G401.6 (cell line): ENCODE data around the gene LCN6.
"Not testable (repeated sequence)": the region's sequence is repeated elsewhere in the genome, so short reads cannot be mapped to it uniquely, and the experiment has no call there.

Source experiments
- FAIRE-seq: peaks from 2 replicates; lab custom pipeline; 2012; peaks lifted over from hg19 to GRCh38; lab: Jason Lieb, UNC

The LCN6 gene

DNA sequence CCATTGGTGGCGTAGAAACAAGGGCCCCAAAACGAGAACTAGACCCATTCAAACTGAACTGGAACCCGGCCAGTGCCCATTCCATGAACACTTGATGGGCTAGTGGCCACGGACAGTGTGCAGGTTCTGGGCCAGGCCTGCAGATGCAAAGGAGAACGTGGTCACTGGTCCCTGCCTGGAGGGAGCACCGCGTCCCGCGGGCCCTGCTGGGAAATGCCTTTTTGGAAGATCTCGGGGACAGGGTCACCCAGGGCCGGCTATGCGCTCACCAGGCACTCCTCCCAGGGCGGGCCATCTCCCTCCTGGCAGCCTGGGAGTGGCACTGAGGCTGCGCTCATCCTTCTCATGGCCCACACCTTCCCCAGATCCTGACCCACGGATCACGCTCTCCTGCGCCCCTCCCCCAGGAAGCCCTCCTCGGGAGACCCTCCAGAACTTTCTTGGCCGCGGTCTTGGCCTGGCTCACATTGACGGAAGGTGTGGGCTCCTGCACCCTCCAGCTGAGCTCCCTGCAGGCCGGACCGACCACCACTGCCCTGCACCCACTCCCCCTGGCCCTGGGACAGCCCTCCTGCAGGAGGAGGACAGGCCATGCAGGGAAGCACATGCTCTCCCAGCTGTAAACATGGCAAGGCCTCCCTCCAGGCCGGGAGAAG is 38.7 kb downstream of the LCN6 start:
- no peak for FAIRE-seq

DNA sequence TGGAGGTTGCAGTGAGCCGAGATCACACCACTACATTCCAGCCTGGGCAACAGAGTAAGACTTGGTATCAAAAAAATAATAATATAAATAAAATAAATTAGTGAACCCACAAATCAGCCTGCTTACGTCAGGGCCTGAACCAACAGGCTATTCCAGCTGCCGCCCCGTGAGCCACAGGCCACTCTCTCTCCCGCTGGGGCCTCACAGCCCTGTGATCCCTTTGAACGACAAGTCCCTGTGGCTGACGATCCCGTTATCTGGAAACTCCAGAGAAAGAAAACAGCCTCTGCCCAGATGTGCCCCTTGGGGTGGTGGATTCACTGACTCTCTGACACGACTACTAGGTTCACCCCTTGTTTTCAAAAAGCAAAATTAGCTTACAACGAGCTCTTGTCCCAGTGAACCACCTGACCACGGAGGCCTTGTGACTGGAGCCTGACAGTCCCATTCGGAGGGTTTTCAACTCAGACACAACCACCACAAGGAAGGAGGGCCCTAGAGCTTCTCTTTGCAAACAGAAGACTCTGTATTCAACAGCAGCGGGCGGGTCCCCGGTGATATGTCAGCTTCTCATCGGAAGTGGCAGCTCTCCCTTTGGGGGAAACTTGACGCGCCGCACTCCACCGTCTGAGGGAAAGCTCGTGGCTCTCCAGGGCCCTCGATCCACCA is 40.3 kb downstream of the LCN6 start:
- no peak for FAIRE-seq

DNA sequence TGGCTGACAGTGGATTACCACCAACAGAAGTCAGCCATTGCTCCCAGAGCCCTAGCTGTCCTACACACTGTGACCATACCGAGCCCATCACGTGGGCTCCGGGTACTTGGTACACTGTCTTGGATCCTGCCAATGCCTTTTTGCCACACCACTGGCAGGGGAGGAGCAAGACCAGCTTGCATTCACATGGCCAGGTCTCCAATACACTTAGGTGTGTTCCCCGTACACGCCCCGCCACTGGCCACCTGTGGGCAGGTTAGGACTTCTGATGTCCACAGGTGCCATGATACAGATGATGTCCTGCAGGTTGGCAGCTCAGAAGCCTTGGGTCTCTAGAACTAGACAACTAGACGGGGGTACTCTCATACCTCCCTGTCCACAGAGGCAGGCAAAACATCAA is 41.3 kb downstream of the LCN6 start:
- no peak for FAIRE-seq

DNA sequence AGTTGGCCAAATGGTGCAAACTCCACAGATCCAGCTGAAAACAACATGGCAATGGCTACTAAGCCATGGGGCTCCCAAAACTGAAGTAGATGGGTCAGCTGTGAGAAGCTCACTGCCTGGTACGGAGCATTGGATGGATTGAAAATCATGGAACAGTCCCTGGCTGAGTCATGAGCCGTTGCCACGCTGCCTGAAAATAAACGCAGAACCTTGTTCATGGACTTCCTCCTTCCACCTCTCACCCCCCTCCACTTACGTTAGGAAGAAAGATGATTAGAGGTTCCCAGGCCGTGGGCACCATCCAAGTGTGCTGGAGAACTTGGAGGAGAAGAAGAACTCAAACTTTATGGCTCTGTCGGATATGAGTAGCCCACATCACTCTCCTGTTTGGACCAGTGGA is 42.8 kb downstream of the LCN6 start:
- no peak for FAIRE-seq

DNA sequence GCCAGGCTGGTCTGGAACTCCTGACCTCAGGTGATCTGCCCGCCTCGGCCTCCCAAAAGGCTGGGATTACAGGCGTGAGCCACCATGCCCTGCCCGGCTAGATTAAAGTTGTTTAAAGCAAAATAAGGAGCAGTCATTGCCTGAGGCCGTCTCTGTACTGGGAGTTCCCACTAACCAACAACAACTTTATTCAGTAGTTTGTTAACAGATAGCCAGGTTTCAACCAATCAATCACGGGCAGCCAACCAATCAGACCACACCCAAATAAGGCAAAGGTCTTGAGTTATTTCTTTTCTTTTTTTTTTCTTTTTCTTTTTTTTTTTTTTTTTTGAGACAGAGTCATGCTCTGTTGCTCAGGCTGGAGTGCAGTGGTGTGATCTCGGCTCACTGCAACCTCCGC is 43.6 kb downstream of the LCN6 start:
- not testable (repeated sequence) for FAIRE-seq

DNA sequence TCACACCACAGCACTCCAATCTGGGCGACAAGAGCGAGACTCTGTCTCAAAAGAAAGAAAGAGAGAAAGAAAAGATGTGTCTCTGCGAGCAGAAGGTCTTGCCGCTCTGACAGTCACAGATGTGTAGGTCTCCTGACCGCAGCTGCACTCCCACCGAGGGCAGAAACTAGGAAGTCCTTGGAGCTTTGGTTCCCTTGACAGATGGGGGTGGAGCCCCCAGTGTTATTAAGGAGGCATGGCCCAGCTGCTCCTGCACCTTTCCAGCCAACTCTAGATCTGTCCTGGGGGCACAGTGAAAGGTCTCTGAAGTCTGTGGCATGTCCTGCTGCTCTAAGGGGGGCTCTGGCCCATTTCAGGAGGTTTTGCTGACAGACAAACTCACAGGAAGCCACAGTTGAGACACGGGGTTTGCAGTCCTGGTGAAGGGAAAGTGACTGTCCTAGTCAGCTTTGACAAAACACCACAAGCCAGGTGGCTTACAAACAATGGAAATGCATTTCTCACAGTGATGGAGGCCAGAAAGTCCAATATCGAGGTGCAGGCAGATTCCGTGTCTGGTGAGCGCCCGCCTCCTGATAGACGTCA is 45.0 kb downstream of the LCN6 start:
- FAIRE-seq = no peak

DNA sequence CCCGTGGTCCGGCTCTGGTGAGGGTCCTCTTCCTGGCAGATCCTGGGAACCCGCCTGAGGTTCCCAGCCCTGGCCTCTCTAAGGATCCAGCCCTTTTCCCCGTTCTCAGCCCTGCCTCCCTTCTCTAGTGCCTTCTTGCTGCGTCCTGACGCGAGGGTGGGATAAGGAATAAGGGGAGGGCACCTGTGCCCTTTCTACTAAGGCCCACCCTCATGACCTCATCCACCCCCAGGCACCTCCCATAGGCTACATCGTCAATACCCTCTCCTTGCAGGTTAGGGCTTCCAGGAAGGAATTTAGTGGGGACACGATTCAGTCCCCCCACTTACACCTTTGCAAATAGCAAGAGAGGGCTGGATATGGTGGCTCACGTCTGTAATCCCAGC is 46.7 kb downstream of the LCN6 start:
- FAIRE-seq = no peak

DNA sequence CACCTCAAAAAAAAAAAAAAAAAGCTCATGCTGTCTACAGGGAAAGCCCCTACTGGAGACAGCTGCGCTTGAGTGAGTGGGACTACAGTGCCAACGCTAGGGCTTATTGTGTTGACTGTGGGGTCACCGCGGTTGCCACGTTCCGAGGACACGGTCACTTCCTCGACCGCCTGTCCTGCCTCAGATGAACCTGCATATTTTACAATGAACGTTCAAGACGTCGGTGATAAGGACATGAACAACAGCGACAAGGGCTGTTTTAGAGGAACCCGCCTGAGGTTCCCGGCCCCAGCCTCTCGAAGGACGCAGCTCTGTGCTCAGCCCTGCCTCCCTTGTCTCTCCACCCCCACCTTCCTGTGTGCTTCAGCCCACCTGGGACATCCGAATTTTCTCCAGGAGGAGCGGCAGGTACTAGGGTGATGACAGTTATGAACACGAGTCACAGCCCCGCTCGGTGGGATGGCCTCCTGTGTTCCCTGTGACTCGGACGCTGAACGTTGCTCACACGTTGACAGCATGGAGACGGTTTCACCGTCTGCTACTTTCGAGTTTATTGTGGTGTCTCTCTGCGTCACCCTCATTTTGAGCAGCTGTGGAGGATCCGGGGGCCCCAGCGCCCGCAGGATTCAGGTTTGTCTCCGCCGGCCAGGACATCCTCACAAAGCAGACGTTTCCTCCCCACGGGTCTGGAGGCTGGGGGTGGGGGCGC is 47.2 kb downstream of the LCN6 start:
- no peak for FAIRE-seq

DNA sequence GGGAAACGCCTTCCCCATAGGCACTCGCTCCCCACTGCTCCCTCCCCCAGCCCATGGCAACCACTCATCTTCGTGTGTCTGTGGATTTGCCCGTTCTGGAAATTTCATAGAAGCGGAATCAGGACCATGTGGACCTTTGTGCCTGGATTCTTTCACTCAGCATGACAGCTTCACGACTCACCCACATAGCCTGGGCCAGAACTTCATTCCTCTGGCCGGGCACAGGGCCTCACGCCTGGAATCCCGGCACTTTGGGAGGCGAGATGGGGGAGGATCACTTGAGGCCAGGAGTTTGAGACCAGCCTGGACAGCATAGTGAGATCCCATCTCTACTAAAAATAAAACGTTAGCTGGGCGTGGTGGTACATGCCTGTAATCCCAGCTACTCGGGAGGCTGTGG is 48.0 kb downstream of the LCN6 start:
- no peak for FAIRE-seq

DNA sequence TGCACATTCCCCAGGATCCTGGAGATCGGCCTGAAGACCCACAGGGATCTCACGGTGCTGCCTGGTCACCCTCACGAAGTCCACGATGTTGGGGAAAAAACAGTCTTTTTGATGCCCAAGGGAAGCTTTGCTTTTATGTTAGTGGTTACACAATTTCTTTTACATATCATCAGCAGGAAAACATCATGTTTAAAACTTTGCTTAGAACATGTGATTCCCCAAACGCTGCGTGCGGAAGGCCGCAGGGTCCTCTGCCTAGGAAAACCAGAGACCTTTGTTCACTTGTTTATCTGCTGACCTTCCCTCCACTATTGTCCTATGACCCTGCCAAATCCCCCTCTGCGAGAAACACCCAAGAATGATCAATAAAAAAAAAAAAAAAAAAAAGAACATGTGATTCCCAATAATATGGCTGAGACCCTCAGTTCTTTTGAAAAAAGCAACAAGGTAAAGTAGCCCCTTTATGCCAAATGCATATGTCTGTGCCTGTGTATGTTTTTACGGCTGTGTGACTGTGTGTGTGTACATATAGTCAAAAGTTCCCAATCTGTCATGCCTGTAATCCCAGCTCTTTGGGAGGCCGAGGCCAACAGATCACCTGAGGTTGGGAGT is 49.6 kb downstream of the LCN6 start:
- FAIRE-seq = no peak

DNA sequence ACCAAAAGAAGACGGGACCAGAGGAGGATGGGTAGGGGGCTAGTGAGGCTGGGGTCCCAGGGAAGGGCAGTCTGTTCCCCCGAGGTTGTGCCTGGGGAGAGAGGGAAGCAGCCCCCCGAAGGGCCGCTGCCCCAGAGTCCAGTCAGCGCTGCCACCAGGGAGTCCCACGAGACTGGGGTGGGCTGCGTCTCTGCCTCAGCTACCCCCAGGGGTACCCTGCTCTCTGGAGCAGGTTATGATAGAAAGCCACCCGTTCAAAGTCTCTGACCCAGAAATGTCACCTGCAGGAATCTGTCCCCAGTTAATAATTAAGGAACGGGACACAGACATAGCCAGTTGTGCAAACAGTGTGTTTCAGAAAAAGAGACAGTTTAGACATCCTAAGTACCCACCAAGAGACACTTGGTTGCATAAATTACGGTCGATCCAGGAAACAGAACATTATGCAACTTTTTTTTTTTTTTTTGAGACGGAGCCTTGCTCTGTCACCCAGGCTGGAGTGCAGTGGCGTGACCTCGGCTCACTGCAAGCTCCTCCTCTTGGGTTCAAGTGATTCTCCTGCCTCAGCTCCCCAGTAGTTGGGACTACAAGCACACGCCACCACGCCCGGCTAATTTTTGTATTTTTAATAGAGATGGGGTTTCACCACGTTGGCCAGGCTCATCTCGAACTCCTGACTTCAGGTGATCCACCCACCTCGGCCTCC is 50.4 kb downstream of the LCN6 start:
- no peak for FAIRE-seq

DNA sequence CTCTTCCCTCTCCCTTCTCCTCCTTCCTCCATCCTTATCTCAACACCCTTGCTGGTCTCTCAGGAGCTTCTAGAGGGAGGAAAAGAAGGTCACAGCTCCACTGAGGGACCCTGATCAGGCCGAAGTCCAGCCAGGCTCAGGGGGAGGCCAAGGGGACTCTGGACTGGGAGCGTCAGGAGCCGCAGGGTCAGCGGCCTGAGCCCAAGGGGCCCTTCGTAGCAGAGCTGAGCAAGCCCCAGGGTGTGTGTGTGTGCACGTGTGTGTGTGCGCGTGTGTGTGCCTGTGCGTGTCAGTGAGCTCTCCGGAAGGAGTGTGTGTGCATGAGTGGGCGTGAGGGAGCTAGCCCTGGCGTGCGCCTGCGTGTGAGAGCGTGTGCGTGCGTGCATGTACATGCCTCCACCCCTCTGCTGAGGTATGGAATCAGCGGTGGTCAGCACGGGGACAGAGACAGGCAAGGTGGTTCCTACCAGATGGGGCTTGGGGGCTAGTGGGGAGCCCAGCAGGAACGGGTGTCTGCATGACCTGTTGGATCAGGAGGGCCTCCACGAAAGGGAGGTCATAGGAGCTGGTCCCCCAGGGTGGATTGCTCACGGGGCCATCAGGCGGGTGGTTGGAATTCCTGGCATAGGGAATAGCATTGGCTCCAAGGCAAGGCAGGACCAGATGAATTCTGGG is 51.0 kb downstream of the LCN6 start:
- FAIRE-seq = no peak

DNA sequence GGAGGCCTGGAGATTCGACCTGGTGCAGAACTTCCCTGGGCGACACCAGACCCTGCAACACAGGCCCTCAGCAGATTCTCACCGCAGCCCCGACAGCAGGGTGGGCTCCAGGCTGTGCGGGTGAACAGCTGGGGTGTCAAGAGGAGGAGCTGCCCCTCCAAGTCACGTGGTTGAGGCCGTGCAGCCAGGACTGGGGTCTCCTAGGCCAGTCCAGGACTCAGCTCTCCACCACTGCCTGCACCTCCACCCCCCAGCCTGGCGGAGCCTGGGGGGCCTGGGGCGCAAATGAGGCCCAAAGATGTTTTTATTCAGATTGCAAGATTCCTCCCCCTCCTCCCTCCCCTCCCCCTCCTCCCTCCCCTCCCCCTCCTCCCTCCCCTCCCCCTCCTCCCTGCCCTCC is 51.8 kb downstream of the LCN6 start:
- no peak for FAIRE-seq

DNA sequence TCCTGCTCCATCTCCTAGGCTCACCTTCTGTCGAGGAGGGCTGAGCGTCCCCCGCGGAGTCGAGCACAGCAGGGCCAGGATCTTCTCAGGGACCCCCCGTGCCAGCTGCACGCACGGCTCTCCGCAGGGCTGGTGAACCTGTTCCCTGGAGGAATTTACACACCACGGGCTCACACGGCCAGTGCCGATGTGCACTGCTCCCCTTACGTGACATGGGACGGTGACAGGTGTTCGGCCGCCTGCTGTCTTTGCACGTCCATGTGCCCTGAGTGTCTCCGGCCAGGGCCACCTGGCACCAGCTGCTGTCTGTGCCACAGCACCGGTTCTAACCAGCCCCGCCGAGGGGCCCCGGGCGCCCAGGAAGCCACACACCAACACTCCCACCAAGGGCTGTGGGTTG is 52.4 kb downstream of the LCN6 start:
- no peak for FAIRE-seq

DNA sequence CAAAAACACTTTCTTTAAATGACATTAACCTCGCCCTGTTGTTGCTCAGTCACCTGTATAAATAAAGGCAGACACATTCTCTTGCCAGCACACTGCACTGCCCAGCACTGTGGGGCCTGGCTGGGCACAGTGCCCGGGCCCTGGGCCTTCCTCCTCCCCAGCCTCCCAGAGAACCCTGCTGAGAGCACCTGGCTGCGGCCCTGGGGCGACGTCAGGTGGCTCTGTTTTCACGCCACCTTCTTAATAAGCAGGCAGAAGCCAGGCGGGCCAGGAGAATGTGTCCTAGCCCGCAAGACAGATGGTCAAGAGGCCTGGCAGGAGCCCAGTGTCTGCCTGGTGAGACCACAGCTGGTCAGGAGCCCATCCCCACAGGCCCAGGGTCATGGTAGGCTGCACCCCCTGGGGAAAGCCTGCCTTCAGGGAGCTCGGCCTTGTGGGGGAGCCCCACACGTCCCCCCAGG is 52.9 kb downstream of the LCN6 start:
- no peak for FAIRE-seq

DNA sequence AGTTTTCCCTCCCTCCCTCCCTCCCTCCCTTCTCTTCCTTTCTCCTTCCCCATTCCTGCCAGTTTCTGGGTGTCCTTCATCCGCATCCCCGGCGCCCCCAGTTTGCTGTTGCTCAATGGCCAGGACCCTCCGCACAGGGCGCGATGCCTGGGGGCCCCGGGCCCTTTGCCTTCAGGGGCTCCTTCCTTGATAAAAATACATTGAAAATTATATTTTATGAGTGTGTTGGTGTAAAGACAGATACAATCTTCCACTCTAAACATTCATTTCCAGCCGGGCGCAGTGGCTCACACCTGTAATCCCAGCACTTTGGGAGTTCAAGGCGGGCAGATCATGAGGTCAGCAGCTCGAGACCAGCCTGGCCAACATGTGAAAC is 53.5 kb downstream of the LCN6 start:
- FAIRE-seq = no peak

DNA sequence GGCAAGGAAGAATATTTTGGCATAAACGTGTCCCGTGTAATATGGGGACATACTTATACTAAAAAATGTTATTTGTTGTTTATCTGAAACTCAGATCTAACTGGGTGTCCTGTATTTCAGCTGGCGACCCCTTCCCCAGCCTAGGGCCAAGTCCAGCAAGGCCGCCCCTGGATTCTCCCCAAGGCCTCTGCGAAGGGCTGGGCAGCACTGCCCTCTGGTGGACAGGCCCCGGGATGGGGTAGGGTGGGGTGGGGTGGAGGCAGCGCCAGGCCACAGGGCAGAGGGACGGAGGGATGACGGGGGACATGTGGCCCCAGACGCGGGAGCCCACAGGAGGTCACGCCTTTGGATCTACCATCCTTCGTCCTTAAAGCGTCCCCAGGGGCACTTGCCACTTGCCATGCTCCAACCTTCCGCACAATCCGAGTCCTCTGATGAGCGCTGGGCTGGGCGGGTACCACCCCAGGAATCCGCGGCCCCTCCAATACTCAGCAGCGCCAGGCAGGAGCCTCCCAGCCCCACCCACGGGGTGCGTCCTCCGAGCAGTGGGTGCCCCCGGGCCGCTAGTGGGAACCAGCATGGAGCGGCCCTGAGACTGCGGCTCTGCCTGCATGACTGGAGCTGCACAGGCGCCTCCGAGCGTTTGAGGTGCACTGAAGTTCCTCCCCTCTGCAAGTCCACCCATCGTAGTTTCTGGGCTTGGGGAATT is 54.0 kb downstream of the LCN6 start:
- FAIRE-seq = no peak
